OCI-LY1 (cell line): ENCODE data around the gene TSNAX.

ENCODE experiments used
- CTCF ChIP-seq: fragments of 200-600 bp; sonication (generic), shearing (Covaris generic); IDR thresholded peaks from 2 replicates; pipeline ENCODE4 v1.5.1; 2017; ENCODE audit warnings: mild to moderate bottlenecking, antibody characterized with exemption, low read length, moderate library complexity, mixed read lengths
- EZH2 ChIP-seq: fragments of 200-600 bp; sonication (generic), shearing (Covaris generic); IDR thresholded peaks from 2 replicates; pipeline ENCODE4 v1.8.0; 2017; ENCODE audit warnings: borderline replicate concordance, mixed run types, mild to moderate bottlenecking, antibody characterized with exemption, low read length, moderate library complexity, mixed read lengths

GRCh38 chr1:231564373-231564772, 35.9 kb downstream of the TSNAX start:
- TF ChIP-seq CTCF (no peak), EZH2 (no peak)
